ENCODE measurements around the gene CDAN1.

The CDAN1 gene

GRCh38 chr15:42744195-42744594 is 7.3 kb upstream of the CDAN1 start:
- Mint-ChIP-seq H3K9me3 (no peaks in the 10 kb centered on the region), H3K27me3 (no peaks in the 10 kb centered on the region), H3K27ac (no peak overlapping the region), H3K4me3 (no peak overlapping the region), H3K4me1 (no peaks in the 10 kb centered on the region), H3K36me3 (peaks cover 28% of the 10 kb centered on the region)
- ATAC-seq = no peak

- ATAC-seq = no peak
- no peak overlapping the region for H3K4me3 Mint-ChIP-seq
Measured at GRCh38 chr15:42742149-42742548, 5.2 kb upstream of the CDAN1 start.

GRCh38 chr15:42741710-42742109 is 4.8 kb upstream of the CDAN1 start:
- Mint-ChIP-seq H3K9me3 (no peaks in the 10 kb centered on the region), H3K27me3 (no peaks in the 10 kb centered on the region)

More at GRCh38 chr15:42742149-42742548, 5.2 kb upstream of the CDAN1 start:
- no peak overlapping the region for H3K27ac Mint-ChIP-seq
- peaks cover 23% of the 10 kb centered on the region for H3K36me3 Mint-ChIP-seq
- no peaks in the 10 kb centered on the region for H3K9me3 Mint-ChIP-seq
- H3K4me1 Mint-ChIP-seq = peaks cover 7% of the 10 kb centered on the region
- H3K27me3 Mint-ChIP-seq = no peaks in the 10 kb centered on the region

GRCh38 chr15:42737529-42738328 is 801 bp upstream of the CDAN1 start:
- Mint-ChIP-seq H3K4me3 (peak overlapping the region; percentile 82), H3K27me3 (no peaks in the 10 kb centered on the region), H3K27ac (peak overlapping the region; percentile 76), H3K4me1 (peaks cover 26% of the 10 kb centered on the region), H3K9me3 (no peaks in the 10 kb centered on the region), H3K36me3 (peaks cover 2% of the 10 kb centered on the region)
- ATAC-seq = no peak

More at GRCh38 chr15:42741710-42742109, 4.8 kb upstream of the CDAN1 start:
- peaks cover 7% of the 10 kb centered on the region for H3K4me1 Mint-ChIP-seq
- no peak for ATAC-seq
- H3K4me3 Mint-ChIP-seq = no peak overlapping the region
- peaks cover 23% of the 10 kb centered on the region for H3K36me3 Mint-ChIP-seq
- no peak overlapping the region for H3K27ac Mint-ChIP-seq

GRCh38 chr15:42736178-42736792 is 643 bp downstream of the CDAN1 start:
- peaks cover 26% of the 10 kb centered on the region for H3K4me1 Mint-ChIP-seq
- peak overlapping the region; percentile 82 for H3K4me3 Mint-ChIP-seq
- peak; percentile 41 for ATAC-seq
- H3K27ac Mint-ChIP-seq = peak overlapping the region; percentile 35
- peaks cover 12% of the 10 kb centered on the region for H3K36me3 Mint-ChIP-seq
- H3K9me3 Mint-ChIP-seq = no peaks in the 10 kb centered on the region
- no peaks in the 10 kb centered on the region for H3K27me3 Mint-ChIP-seq

GRCh38 chr15:42735382-42736165 is 1.4 kb downstream of the CDAN1 start:
- Mint-ChIP-seq H3K4me1 (peaks cover 26% of the 10 kb centered on the region), H3K9me3 (no peaks in the 10 kb centered on the region), H3K27ac (peak overlapping the region; percentile 35), H3K27me3 (no peaks in the 10 kb centered on the region), H3K36me3 (peaks cover 18% of the 10 kb centered on the region), H3K4me3 (peak overlapping the region; percentile 76)
- ATAC-seq = no peak

- Mint-ChIP-seq H3K9me3 (no peaks in the 10 kb centered on the region), H3K27ac (no peak overlapping the region), H3K4me3 (no peak overlapping the region), H3K27me3 (no peaks in the 10 kb centered on the region), H3K4me1 (peaks cover 26% of the 10 kb centered on the region), H3K36me3 (peaks cover 30% of the 10 kb centered on the region)
- no peak for ATAC-seq
Measured at GRCh38 chr15:42734076-42734672, 2.8 kb downstream of the CDAN1 start.

GRCh38 chr15:42733027-42733426 is 3.9 kb downstream of the CDAN1 start:
- H3K36me3 Mint-ChIP-seq = peaks cover 42% of the 10 kb centered on the region
- H3K4me1 Mint-ChIP-seq = peaks cover 26% of the 10 kb centered on the region
- no peaks in the 10 kb centered on the region for H3K27me3 Mint-ChIP-seq
- no peak overlapping the region for H3K4me3 Mint-ChIP-seq
- no peaks in the 10 kb centered on the region for H3K9me3 Mint-ChIP-seq
- no peak overlapping the region for H3K27ac Mint-ChIP-seq
- no peak for ATAC-seq

- Mint-ChIP-seq H3K9me3 (no peaks in the 10 kb centered on the region), H3K36me3 (peaks cover 49% of the 10 kb centered on the region), H3K4me1 (peaks cover 21% of the 10 kb centered on the region), H3K27ac (no peak overlapping the region), H3K27me3 (no peaks in the 10 kb centered on the region), H3K4me3 (no peak overlapping the region)
- ATAC-seq = no peak
Measured at GRCh38 chr15:42732095-42732827, 4.7 kb downstream of the CDAN1 start.

- no peak for ATAC-seq
Measured at GRCh38 chr15:42731461-42731860, 5.5 kb downstream of the CDAN1 start.

GRCh38 chr15:42730536-42730935 is 6.4 kb downstream of the CDAN1 start:
- H3K9me3 Mint-ChIP-seq = no peaks in the 10 kb centered on the region
- no peaks in the 10 kb centered on the region for H3K27me3 Mint-ChIP-seq
- no peak for ATAC-seq
- H3K27ac Mint-ChIP-seq = no peak overlapping the region
- peaks cover 54% of the 10 kb centered on the region for H3K36me3 Mint-ChIP-seq
- H3K4me3 Mint-ChIP-seq = no peak overlapping the region
- H3K4me1 Mint-ChIP-seq = peaks cover 11% of the 10 kb centered on the region

More at GRCh38 chr15:42731461-42731860, 5.5 kb downstream of the CDAN1 start:
- H3K4me3 Mint-ChIP-seq = no peak overlapping the region
- peaks cover 19% of the 10 kb centered on the region for H3K4me1 Mint-ChIP-seq
- no peak overlapping the region for H3K27ac Mint-ChIP-seq
- H3K9me3 Mint-ChIP-seq = no peaks in the 10 kb centered on the region
- H3K27me3 Mint-ChIP-seq = no peaks in the 10 kb centered on the region
- peaks cover 53% of the 10 kb centered on the region for H3K36me3 Mint-ChIP-seq

- ATAC-seq = no peak
- H3K9me3 Mint-ChIP-seq = no peaks in the 10 kb centered on the region
- peaks cover 58% of the 10 kb centered on the region for H3K36me3 Mint-ChIP-seq
- no peaks in the 10 kb centered on the region for H3K27me3 Mint-ChIP-seq
- H3K27ac Mint-ChIP-seq = no peak overlapping the region
- peaks cover 7% of the 10 kb centered on the region for H3K4me1 Mint-ChIP-seq
- no peak overlapping the region for H3K4me3 Mint-ChIP-seq
Measured at GRCh38 chr15:42730135-42730534, 6.8 kb downstream of the CDAN1 start.

GRCh38 chr15:42729409-42729808 is 7.5 kb downstream of the CDAN1 start:
- Mint-ChIP-seq H3K4me1 (peaks cover 5% of the 10 kb centered on the region), H3K4me3 (no peak overlapping the region), H3K36me3 (peaks cover 65% of the 10 kb centered on the region), H3K27me3 (no peaks in the 10 kb centered on the region), H3K9me3 (no peaks in the 10 kb centered on the region), H3K27ac (no peak overlapping the region)
- ATAC-seq = no peak

- H3K4me3 Mint-ChIP-seq = no peak overlapping the region
- H3K27me3 Mint-ChIP-seq = no peaks in the 10 kb centered on the region
- H3K4me1 Mint-ChIP-seq = peaks cover under 1% of the 10 kb centered on the region
- no peak for ATAC-seq
- H3K9me3 Mint-ChIP-seq = no peaks in the 10 kb centered on the region
- H3K27ac Mint-ChIP-seq = no peak overlapping the region
- H3K36me3 Mint-ChIP-seq = peaks cover 69% of the 10 kb centered on the region
Measured at GRCh38 chr15:42728972-42729371, 8.0 kb downstream of the CDAN1 start.

Measured in stimulated activated memory B cell treated with anti-CD40 and anti-IgM and Interleukin-4, amounts not matched to agents 10 μg/mL and 1 μg/mL and 100 μg/mL, for 72 hours (primary cell).